Activated CD8-positive, alpha-beta memory T cell treated with anti-CD3 and anti-CD28 coated beads, Interleukin-2, amount 50 U/mL, for 24 hours (primary cell): ENCODE results near the gene JAKMIP1.
"Not testable (repeated sequence)": the region's sequence is repeated elsewhere in the genome, so short reads cannot be mapped to it uniquely, and the experiment has no call there.

Source experiments
- DNase-seq: peaks from one replicate; pipeline ENCODE4 v3.0.0-alpha.2; 2020; ENCODE audit errors: extremely low read depth

Gene JAKMIP1

GRCh38 chr4:6143603-6144181 is 56.7 kb downstream of the JAKMIP1 start:
- no peak for DNase-seq

GRCh38 chr4:6142935-6143602 is 57.3 kb downstream of the JAKMIP1 start:
- no peak for DNase-seq

- no peak for DNase-seq
Observed at GRCh38 chr4:6142511-6142910, 57.8 kb downstream of the JAKMIP1 start.

GRCh38 chr4:6141554-6141953 is 58.8 kb downstream of the JAKMIP1 start:
- no peak for DNase-seq

GRCh38 chr4:6141021-6141420 is 59.3 kb downstream of the JAKMIP1 start:
- DNase-seq = not testable (repeated sequence)

GRCh38 chr4:6137747-6138135 is 62.6 kb downstream of the JAKMIP1 start:
- DNase-seq = no peak

GRCh38 chr4:6137027-6137746 is 63.2 kb downstream of the JAKMIP1 start:
- no peak for DNase-seq

GRCh38 chr4:6134612-6135220 is 65.6 kb downstream of the JAKMIP1 start:
- peak; percentile 4 for DNase-seq

- DNase-seq = no peak
Observed at GRCh38 chr4:6132716-6133115, 67.6 kb downstream of the JAKMIP1 start.

- no peak for DNase-seq
Observed at GRCh38 chr4:6128221-6128850, 72.0 kb downstream of the JAKMIP1 start.

GRCh38 chr4:6126971-6127745 is 73.2 kb downstream of the JAKMIP1 start:
- DNase-seq = no peak

- DNase-seq = no peak
Observed at GRCh38 chr4:6125103-6125651, 75.2 kb downstream of the JAKMIP1 start.

- DNase-seq = no peak
Observed at GRCh38 chr4:6124386-6125102, 75.8 kb downstream of the JAKMIP1 start.

- no peak for DNase-seq
Observed at GRCh38 chr4:6123976-6124375, 76.4 kb downstream of the JAKMIP1 start.

GRCh38 chr4:6123541-6123940 is 76.8 kb downstream of the JAKMIP1 start:
- no peak for DNase-seq

- no peak for DNase-seq
Observed at GRCh38 chr4:6123116-6123515, 77.2 kb downstream of the JAKMIP1 start.

- DNase-seq = no peak
Observed at GRCh38 chr4:6122496-6122895, 77.9 kb downstream of the JAKMIP1 start.

- no peak for DNase-seq
Observed at GRCh38 chr4:6121941-6122340, 78.4 kb downstream of the JAKMIP1 start.

GRCh38 chr4:6121276-6121850 is 79.0 kb downstream of the JAKMIP1 start:
- DNase-seq = no peak

- no peak for DNase-seq
Observed at GRCh38 chr4:6120361-6120760, 80.0 kb downstream of the JAKMIP1 start.
